Daoy (cell line): ENCODE results near the gene SLC39A5. TPM values are rescaled to one million over a fixed set of nuclear protein-coding genes. Genes with fewer than 3 reads are reported as not detected.

Source experiments
- DNase-seq: peaks from one replicate; pipeline ENCODE4 v3.0.0-alpha.2; 2015; ENCODE audit warnings: low read depth
- total RNA-seq: library from RNA; depleted of rRNA; stranded (reverse); fragments of >200 nt; shearing (Covaris generic); gene quantifications from 2 replicates; pipeline ENCODE4 v1.2.3, GENCODE V29; 2014

The SLC39A5 gene
- total RNA-seq, 1 experiment from 2014 or later, result 0.11 TPM

DNA sequence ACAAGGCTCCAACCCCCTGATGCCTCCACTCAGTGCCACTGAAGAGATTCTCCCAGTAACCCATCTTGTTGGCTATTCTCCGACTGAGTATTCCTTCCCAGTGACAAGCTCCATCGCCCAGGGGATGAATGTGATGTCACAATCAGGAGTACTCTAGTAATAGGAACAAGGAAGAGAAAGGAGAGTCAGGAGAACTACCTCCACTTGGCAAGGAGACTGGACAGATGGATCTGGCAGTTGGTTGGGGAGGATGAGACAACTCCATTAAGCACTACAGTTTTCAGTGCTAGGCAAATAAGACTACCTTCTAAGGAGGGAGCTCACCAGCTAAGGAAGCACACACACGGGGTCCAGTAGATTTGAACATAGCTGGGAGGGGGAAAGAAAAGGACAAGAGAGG, 13.4 kb upstream of the SLC39A5 start:
- DNase-seq, result no peak

DNA sequence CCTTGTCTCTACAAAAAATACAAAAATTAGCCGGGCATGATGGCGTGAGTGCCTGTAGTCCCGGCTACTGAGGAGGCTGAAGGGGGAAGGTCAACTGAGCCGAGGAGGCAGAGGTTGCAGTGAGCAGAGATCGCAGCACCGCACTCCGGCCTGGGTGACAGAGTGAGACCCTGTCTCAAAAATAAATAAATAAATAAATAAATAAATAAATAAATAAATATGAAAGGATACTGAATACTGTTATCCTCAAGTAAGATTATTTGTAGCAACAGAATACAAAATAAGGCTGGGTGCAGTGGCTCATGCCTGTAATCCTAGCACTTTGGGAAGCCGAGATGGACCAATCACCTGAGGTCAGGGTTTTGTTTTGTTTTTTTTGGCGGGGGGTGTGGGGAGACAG, 10.0 kb upstream of the SLC39A5 start:
- no peak for DNase-seq

DNA sequence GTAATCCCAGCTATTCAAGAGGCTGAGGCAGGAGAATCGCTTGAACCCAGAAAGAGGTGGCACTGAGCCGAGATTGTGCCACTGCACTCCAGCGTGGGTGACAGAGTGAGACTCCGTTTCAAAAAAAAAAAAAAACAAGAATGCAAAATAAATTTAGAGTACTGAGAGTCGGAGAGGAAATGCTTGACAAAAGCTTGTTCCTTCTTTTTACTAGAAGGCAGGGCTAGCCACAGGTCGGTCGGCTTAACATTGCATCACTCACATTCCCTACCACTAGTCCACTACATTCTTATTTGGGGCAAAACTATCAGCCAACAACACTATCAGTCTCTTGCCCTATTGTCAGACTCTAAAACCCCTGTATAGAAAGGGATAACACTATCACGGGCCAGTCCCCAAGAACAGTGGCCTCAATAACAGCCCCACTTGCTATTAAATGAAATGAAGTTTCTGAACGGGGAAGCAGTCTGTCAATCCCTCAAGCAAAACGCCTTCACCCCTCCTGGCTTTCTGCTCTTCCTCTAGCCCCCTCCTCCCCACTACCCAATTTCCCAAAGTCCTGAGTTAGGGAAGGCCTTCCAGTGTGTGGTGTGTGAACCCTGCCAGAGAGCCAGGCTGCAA, 9.1 kb upstream of the SLC39A5 start:
- DNase-seq, result no peak

DNA sequence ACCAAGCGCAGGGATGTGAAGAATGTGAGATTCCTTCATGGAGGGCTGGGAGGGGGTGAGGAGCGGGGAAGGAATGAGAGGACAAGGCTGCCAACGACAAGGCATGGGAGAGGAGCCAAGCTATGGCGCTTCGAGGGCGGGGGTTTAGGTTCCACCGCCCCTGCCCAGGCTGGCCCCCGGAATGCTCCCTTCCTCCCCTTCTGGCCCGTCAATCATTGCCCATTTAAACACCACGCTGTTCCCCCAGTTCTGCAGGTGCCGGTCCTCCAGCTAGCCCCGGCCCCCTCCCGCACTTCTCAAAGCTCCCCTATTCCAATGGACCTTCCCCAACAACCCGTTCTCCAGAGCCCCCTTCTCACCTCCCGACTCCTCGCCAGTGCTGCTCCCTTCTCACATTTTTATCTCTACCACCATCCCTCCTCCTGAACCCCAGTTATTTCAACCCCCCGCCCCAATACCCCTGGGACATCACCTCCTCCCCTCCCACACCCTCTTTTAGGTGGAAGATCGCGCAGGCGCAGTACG, 8.6 kb upstream of the SLC39A5 start:
- peak; percentile 65 for DNase-seq

DNA sequence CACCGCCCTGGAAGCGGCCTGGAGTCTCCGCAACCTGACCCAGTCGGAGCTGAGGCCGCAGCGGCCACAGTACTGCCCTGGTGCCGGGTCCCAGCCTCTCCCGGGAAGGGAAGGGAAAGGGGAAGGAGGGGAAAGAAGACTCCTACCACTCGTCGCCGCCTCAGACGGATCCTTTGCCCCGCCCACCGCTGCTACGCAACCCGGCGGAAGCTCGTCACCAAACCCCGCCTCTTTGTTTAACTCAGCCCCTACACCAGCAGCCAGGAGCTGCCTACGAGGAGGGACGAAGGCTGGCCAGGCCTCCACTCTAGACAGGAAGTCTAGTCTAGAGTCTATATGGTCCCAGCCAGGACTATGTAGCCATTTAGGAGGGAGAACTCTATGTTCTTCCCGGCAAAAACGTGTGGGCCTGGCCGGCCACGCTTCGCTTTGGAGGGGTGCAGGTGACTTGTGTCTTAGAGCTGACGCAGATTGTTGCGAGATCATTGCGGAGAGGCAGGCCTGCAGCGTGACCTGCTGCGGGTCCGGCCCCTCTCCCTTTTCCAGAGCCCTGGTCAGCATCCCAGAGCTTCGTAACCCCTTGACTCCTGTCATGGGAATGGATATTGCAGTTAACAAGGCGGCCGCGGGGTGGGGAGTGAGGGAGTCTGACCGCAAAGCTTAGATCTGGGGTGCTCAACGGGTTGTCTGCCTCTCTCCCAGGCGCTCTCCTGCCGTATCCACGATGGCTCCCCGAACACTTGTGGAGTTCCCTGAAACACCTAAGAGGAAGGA, 7.9 kb upstream of the SLC39A5 start, which contains the start of gene RNF41:
RNF41 (minus strand) TSS at position 166 of the 774 bp plus-strand sequence. CDS start 7,875 bp downstream, outside the sequence.
- DNase-seq, result peak; percentile 98

DNA sequence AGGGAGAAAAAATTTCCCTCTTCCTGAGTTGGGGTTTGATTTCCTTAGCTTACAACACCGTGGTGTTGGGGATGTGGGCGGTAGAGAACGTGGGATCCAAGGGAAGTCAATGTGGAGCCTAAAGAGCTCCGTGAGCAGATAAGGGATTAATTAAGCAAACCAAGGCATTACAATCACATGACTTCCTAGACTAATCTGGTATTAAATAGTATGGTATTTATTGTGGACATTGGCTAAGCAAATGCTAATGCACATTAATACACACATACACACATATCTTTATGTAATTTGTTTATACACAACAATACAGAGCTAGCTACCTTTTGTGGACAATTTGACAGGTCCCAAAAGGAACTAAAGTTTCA, 7.3 kb upstream of the SLC39A5 start:
- no peak for DNase-seq

DNA sequence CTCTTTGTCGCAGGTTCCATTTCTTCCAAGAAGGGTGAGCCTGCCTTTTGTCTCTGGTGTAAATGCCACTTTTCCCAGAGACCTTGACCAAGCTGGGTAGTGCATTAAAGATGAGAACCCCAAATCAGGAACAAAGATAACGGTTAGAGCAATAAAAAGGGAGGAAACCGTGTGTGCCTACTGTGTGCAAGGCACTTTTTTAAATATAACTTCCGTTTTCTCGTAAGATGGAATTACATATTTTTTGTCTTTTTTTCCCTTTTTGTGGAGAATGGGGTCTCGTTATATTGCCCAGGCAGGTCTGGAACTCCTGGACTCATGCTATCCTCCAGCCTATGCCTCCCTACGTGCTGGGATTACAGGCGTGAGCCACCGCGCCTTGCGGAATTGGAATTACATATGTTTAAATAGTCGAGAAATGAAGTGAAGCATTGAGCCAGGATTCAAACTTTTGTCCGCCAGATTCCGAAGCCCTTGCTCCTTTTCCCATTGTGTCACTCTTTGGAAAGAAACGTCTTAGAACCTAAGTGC, 6.2 kb upstream of the SLC39A5 start:
- no peak for DNase-seq

DNA sequence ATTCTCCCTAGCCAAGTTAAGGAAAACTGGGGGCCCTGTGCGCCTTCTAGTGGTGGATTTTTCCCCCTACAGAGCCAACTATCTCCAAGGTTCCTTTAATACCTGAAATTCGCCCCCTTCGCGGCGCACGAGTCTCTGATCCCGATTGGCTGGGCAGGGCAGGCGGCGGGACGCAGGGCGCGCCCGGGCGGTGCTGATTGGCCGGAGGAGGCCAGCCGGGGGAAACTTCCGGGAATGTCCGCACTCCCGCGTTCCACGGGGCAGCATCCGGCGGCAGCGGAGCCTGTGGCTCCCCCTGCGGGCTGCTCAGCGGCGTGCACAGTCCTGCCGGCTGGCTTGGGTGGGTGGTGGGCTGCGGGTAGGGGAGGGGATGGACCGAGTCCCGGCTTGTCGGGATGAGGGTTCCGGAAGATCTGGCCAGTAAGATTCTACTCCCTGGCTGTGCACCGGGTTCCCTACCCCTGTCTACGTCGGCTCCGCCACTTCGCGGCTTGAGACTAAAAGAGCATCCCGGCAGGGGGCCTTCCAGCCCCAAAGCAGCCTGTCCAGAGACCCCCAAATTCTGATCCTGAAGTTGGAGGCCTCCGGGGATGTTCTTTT, 5.6 kb upstream of the SLC39A5 start, which contains the start of gene NABP2:
NABP2 (plus strand) TSS at position 241 of the 600 bp plus-strand sequence. CDS start 515 bp downstream, outside the sequence.
- peak; percentile 99 for DNase-seq

DNA sequence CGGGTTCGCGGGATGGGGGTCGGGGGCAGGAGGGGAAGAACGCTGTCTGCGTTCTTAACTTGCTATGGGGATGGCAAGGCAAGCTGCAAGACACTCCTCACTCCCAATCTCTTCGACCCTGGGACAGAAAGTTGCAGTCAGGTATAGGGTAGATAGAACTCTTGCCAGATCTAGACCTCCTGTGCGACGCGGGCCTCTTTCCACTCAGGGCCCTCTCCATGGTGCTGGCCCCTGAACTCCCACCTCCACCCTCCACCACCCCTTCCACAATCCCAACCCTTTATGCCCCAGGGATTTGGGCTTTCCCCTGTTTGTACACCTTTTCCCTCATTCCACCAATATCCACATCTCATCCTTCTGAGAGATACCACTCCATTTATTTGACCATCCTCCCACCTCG, 4.9 kb upstream of the SLC39A5 start:
- DNase-seq, result no peak

DNA sequence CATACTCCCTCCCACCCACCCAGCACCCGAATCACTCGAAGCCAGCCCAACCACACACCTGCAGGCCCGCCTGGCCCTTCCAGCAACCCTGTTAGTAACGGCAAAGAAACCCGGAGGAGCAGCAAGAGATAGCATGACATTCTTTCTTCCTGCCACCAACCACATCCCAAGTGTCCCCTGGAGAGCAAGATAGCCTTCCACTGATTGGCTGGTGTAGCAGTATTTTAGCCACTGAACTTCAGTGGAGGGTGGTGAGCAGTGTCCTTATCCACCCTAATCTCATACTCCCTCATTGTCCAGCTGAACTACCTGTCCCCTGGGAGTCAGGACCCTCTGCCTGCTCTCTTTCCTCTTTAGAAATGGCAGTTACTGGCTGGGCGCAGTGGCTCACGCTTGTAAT, 769 bp upstream of the SLC39A5 start:
- DNase-seq, result no peak

DNA sequence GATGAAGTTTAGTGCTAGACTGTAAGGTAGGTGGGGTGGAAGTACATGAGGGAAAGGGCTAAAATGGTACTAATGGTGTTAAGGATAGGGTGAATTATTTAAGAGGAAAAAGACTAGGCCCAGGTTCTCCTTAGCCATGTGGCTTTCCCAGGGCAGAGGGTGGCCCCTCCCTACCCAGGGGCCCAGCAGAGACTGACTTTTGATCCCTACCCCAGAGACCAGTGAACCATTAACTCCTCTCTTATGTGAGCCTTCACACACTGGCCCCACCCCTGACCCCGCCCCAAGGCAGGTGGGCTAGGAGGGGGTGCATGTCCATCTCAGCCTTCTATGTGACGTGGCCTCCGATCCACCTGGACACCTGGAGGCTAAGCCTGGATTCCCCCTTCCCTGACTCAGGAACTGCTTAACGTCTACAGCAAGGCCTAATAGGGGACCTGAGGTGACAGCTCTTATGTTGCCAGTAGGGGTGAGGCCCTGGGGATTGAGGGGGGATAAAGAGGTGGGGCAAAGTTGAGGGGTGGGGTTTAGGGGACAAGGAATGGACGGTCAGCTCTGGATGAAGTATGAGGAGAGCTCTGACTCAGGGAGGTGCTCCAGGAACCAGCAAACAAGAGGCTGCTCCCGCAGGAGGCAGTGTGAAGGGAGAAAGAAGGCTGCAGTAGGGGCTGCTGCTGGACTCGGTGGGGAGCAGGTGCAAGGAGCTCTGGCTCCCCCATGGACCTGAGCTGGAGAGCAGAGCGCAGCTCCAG, 757 bp downstream of the SLC39A5 start:
- DNase-seq, result no peak

DNA sequence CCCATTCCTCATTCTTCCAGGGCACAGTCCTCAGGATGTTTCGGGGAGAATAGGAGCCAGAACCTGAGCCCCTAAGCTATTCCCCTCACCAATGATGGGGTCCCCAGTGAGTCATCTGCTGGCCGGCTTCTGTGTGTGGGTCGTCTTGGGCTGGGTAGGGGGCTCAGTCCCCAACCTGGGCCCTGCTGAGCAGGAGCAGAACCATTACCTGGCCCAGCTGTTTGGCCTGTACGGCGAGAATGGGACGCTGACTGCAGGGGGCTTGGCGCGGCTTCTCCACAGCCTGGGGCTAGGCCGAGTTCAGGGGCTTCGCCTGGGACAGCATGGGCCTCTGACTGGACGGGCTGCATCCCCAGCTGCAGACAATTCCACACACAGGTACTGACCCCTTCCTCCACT, 1.3 kb downstream of the SLC39A5 start:
- DNase-seq, result no peak

DNA sequence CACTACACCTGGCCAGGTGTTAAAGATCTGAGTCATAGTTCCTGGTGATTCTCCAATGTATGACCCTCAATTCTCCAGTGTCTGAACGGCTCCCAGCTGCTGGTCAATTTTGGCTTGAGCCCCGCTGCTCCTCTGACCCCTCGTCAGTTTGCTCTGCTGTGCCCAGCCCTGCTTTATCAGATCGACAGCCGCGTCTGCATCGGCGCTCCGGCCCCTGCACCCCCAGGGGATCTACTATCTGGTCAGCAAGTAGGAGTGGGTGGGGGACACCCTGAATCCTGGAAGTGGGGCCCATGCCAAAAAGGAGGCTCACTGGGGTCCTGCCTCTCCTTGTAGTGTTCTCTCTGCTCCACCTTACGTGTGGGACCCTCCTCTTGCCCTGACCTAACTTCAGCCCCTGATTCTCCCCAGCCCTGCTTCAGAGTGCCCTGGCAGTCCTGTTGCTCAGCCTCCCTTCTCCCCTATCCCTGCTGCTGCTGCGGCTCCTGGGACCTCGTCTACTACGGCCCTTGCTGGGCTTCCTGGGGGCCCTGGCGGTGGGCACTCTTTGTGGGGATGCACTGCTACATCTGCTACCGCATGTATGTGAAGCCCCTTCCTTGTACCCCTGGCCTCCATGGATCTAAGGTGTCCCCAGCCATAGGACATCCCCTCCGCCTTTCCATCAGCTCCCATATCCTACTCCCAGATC, 5.0 kb downstream of the SLC39A5 start:
- DNase-seq, result no peak

DNA sequence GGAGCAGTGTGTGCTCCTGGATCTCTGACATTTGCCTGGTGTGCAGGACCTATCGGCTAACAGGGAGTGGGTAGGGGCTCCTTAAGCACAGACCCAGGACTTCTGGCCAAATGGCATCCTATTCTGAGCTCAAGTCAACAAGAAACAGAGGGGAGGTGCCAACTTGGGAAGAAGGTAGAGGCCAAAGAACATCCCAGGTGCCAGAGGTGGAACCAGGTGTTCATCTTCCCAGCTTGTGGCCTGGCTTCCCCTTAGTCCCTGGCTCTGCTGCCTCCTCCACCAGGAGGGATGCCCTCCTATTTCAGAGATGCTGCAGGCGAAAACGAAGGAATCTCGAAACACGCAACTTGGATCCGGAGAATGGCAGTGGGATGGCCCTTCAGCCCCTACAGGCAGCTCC, 6.2 kb downstream of the SLC39A5 start:
- no peak for DNase-seq

DNA sequence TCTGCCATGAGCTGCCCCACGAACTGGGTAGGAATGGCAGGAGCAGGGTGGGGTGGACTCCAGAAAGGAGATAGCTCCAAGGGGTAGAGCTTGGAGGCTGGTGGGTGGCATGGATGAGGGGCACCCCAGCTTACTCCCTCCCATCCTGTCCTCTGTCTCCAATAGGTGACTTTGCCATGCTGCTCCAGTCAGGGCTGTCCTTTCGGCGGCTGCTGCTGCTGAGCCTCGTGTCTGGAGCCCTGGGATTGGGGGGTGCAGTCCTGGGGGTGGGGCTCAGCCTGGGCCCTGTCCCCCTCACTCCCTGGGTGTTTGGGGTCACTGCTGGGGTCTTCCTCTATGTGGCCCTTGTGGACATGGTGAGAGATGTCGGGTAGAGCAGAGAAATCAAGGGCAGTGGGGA, 7.1 kb downstream of the SLC39A5 start:
- no peak for DNase-seq

DNA sequence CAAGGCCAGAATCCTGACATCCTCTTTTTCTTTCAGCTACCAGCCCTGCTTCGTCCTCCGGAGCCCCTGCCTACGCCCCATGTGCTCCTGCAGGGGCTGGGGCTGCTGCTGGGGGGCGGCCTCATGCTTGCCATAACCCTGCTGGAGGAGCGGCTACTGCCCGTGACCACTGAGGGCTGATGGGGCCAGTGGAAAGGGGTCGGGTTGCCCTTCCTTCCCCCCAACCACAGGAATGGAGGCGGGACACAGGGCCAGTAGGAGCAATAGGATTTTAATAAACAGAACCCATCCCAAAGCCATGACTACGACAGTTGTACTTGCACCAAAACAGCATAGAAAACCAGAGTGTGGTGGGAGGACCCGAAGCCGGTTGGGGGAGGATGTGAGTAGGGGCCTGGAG, 7.7 kb downstream of the SLC39A5 start:
- DNase-seq, result no peak

DNA sequence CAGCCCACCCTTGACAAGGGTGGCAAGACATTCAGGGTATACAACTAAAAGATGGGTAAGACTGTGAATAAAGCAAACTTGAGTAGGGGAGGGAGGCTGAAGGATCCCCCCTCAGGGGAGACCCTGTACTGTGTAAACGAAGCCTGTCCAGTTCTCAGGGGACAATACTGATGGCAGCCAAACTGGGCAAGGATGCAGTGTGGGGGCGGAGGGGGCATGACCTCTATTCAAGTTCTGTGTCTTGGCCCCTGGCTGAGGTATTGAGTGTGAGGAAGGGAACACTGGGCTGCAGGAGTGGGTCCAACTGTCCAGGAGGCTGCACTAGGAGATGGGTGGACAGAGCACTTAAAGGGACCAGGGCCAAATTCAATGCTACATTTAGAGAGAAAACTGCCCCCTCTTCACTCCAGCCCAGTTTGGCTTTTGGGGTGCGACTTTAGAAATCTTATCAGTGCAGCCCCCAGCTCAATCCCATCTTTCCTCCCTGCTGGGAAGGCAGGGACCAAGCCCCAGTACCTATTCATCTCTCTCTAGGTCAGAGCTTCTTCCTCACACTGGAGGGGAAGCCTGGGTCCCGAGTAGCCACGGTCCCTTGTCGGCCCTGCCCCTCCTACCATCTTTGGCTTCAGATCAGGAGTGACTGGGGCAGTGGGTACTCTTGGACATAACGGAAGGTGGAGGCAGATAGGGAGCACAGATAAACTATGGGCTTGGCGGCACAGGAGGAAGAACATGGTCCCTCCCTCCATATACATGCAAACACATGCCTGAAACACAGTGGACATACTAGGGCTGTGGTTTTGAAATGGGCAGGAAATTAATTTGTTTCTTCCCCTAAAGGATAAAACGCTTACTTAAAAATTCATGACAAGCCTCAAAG, 11.8 kb downstream of the SLC39A5 start:
- no peak for DNase-seq

DNA sequence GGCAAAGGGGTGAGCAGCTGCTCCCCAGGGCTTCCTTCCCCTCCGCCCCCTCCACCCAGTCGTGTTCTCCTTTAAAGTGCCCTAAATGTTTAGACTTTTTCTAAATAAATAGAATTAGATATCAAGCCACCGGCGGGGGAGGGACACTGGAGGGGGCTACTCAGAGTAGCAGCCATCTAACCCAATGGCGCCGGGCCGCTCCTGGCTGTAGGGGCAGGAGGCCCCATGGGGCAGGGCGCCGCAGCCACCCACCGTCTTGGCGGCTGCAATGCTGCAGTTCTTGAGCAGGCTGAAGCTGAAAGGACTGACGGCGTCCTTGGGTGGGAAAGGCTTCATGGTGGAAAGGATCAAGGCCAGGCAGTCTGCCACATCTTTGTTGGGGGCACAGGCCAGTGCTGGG, 13.1 kb downstream of the SLC39A5 start:
- no peak for DNase-seq

DNA sequence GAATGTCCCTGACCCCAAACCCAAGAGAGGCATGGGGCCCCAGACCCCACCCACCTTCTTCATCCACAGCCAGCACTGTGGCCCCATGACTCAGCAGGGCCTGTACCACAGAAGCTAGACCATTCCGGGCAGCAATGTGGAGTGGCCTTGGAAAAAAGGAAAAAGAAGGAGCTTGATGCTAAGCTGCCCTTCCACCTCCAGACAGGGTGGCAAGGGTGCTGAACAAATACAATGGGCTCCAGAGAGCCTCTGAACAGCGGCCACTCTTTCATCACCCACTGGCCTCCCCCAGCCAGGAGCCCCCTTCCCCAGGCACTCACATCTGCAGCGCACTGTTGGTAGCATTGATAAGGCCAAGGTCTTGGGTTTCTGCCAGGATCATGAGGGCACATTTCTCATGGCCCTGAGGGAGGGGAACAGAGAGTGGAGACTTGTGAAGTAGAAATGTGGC, 13.9 kb downstream of the SLC39A5 start:
- DNase-seq, result no peak

DNA sequence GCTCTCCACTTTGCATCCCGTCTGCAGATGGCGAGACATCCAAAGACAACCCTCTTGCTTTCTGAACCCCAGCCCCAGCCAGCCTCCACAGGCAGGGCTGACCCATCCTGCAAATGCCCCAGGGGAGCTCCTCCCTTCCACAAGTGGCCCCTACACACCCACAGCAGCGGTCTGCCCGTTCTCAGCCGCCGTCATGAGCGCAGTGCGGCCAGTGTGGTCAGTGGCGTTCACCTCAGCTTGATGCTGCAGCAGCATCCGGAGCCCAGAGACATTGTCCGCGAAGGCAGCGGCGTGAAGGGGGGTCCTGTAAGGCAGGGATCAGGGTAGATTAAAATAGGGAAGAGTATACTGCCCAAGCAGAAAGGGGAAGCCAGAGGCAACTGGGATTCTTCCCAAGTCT, 14.6 kb downstream of the SLC39A5 start:
- DNase-seq, result no peak
